H1 (cell line): ENCODE data around the gene BTBD18.

Source experiments
- CTCF ChIP-seq, 3 experiments: IDR thresholded peaks; 1 replicate in 2 of 3; 2 replicates in 1 of 3; pipeline versions ENCODE4 v1.5.1 to v1.6.1; 2011; ENCODE audit warnings: low read length in 3 of 3, mild to moderate bottlenecking in 3 of 3, inconsistent platforms in 2 of 3, low read depth in 1 of 3, moderate library complexity in 1 of 3; ENCODE audit not compliant: insufficient read depth in 1 of 3; ENCODE audit errors: control extremely low read depth in 1 of 3
- EZH2 ChIP-seq: fragments of 200-600 bp; sonication (generic); IDR thresholded peaks from 2 replicates; pipeline ENCODE4 v1.7.1; 2012; ENCODE audit warnings: low read depth, mild to moderate bottlenecking, moderate library complexity, low read length, inconsistent platforms; ENCODE audit not compliant: severe bottlenecking
- GABPA ChIP-seq: IDR thresholded peaks from 2 replicates; pipeline ENCODE4 v1.6.1; 2011; ENCODE audit warnings: mild to moderate bottlenecking, low read length, moderate library complexity, borderline replicate concordance; ENCODE audit not compliant: insufficient read depth
- HDAC2 ChIP-seq, 2 experiments: fragments of 300-600 bp in 1 of 2; sonication (generic) in 1 of 2; IDR thresholded peaks; 2 replicates each; pipeline ENCODE4 v1.6.1; 2011 to 2012; ENCODE audit warnings: low read depth in 2 of 2, low read length in 2 of 2, mild to moderate bottlenecking in 2 of 2, moderate library complexity in 2 of 2, borderline replicate concordance in 1 of 2, inconsistent platforms in 1 of 2
- JUN ChIP-seq: IDR thresholded peaks from 2 replicates; pipeline ENCODE4 v1.6.1; 2011; ENCODE audit warnings: low read depth, mild to moderate bottlenecking, improper control_type of control experiment, low read length
- POLR2A ChIP-seq, 2 experiments: IDR thresholded peaks; 1 replicate in 1 of 2; 2 replicates in 1 of 2; pipeline ENCODE4 v1.6.1; 2011; ENCODE audit warnings: low read depth in 2 of 2, low read length in 2 of 2, mild to moderate bottlenecking in 2 of 2; ENCODE audit errors: control extremely low read depth in 1 of 2
- RFX5 ChIP-seq: IDR thresholded peaks from 2 replicates; pipeline ENCODE4 v1.6.1; 2011; ENCODE audit warnings: low read depth, low read length, improper control_type of control experiment, borderline replicate concordance
- TBP ChIP-seq: IDR thresholded peaks from 2 replicates; pipeline ENCODE4 v1.6.1; 2011; ENCODE audit warnings: low read depth, low read length, improper control_type of control experiment
- TF ChIP-seq, protein P1 (sequence below): IDR thresholded peaks from 2 replicates; pipeline ENCODE4 v1.6.1; 2011; ENCODE audit warnings: low read length, improper control_type of control experiment

DNA sequence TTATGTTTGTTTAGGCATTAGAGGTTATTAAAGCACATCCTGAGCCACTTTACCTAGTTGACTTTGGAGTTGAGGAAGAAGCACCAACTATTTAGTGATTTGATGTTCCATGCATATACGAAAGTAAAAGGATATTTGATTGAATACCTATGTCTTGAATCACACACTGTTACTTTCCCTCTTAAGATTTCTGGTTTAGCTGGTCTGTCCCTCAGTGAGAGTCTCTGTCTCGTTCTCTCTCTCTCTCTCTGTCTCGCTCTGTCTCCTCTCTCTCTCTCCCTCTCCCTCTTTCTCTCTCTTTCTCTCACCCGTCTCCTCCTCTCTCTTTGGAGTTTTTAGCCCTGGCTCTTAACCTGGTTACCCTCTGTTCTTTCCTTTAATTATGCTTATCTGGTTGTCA lies 20.9 kb upstream of the BTBD18 start:
- no peak for TF ChIP-seq POLR2A (IDR thresholded peaks at IDR 0.05; ENCODE audit: control extremely low read depth in 1 of 2, low read depth in 2 of 2, low read length in 2 of 2)
- TF ChIP-seq TBP = no peak
- no peak for TF ChIP-seq CTCF (IDR thresholded peaks at IDR 0.05; ENCODE audit: control extremely low read depth in 1 of 3, insufficient read depth in 1 of 3, low read depth in 1 of 3, low read length in 3 of 3)
- no peak for TF ChIP-seq HDAC2 (IDR thresholded peaks at IDR 0.05; ENCODE audit: borderline replicate concordance in 1 of 2, low read depth in 2 of 2, low read length in 2 of 2)
- TF ChIP-seq, protein P1, sequence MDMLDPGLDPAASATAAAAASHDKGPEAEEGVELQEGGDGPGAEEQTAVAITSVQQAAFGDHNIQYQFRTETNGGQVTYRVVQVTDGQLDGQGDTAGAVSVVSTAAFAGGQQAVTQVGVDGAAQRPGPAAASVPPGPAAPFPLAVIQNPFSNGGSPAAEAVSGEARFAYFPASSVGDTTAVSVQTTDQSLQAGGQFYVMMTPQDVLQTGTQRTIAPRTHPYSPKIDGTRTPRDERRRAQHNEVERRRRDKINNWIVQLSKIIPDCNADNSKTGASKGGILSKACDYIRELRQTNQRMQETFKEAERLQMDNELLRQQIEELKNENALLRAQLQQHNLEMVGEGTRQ = no peak
- TF ChIP-seq EZH2 = no peak
- TF ChIP-seq GABPA = no peak
- no peak for TF ChIP-seq JUN
- TF ChIP-seq RFX5 = no peak
